Right renal pelvis (tissue), 4 donors: ENCODE measurements around the gene ZMYM4. TPM values are rescaled to one million over a fixed set of nuclear protein-coding genes. Genes with fewer than 3 reads are reported as not detected.

ENCODE experiments used
- DNase-seq, 4 donors: peaks; one replicate each; pipeline ENCODE4 v3.0.0-alpha.2; 2013; ENCODE audit warnings: low read depth in 4 of 4, low spot score in 3 of 4, missing footprints in 1 of 4
- polyA plus RNA-seq, 4 donors: library from polyadenylated mRNA; unstranded; fragments of 120-200 nt; gene quantifications; one replicate each; pipeline ENCODE4 v1.2.1, GENCODE V29; 2013; ENCODE audit not compliant: insufficient read length in 4 of 4

Gene ZMYM4
- polyA plus RNA-seq, 4 donors, result 64.0 to 80.3 (median 77.3) TPM

DNA sequence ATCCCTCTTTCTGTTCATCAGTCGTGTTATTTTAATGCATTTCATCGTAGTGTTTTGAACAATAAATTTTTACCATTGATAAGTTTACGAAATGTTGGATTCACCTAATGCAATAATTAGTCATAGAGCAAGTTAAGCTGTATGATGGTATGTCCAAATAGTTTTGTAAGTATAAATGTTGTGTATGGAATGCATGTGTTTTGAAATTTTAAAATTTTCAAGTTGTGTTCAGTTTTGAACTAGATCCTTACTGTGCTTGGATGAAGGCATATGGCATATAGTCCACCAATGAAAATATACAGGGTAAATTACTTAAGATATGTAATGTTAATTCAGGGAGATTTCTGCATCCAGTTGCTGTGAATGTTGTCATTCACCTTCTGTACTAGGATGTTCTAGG is 2.3 kb downstream of the ZMYM4 start:
- DNase-seq, result no peak

DNA sequence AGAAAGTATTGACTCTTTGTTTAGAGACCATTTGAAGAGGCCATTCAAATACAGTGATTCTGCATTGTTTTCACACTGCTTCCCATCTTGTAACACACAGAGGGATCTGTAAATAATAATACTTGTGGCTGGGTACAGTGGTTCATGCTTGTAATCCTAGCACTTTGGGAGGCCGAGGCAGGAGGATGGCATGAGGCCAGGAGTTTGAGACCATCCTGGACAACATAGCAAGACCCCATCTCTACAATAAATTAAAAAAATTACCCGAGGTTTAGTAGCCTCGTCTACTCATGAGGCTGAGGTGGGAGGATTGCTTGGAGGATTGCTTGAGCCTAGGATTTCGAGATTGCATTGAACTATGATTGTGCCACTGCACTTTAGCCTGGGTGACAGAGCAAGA is 5.7 kb downstream of the ZMYM4 start:
- no peak for DNase-seq

DNA sequence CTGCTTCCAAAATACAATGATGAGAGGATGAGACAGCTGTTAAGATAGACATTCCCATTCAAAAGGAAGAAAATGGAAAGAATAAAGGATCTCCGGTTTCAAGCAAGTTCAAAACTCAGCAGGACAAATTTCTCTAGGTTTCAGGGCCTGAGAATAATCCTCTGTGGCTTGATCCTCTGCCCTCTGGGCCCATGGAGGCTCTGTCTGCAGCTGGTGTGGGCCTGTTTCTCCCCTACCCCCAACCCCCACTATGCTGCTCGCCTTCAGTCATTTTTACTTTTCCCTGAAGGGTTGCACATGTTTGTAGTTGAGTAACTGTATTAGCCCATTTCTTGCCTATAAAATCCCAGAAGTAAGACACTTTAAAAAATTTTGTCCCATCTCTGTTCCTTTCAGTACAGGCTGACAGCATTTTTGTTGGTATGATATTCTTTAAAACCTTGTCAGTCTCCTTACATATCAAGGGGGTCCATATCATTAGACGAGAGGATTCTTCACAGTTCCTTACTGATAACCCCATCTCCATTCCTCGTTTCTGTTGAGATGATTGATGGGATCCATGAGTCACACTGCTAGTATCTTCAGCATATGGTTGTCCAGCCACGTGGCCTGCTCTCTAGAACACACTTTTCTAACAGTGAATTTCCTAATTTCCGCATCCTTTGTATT is 10.5 kb downstream of the ZMYM4 start:
- DNase-seq, result no peak

DNA sequence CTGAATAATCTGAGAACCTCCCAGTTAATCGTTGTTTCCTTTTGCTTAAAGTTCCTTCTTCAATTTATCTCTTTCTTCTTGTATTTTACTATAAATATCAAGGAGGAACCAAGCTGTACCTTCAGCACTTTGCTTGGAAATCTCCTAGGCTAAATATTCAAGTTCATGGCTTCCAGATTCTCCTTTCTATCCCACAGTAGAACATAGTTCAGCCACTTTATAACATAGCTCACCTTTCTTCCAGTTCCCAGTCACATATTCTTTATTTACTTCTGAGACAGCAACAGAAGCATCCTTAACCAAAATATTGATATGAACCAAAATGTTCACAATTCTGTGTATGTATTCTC is 11.0 kb downstream of the ZMYM4 start:
- no peak for DNase-seq

DNA sequence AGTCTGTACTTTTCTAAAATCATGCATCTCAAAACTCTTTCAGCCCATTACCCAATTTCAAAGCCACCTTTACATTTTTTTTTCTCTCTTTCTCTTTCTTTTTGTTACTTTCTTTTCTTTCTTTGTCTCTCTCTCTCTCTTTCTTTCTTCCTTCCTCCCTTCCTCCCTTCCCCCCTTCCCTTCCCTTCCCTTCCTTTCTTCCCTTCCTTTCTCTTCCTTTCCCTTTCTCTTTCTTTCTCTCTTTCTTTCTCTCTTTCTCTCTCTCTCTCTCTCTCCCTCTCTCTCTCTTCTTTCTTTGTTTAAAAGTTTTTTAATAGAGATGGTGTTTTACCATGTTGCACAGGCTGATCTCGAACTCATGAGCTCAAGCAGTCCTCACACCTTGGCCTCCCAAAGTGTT is 11.5 kb downstream of the ZMYM4 start:
- no peak for DNase-seq

DNA sequence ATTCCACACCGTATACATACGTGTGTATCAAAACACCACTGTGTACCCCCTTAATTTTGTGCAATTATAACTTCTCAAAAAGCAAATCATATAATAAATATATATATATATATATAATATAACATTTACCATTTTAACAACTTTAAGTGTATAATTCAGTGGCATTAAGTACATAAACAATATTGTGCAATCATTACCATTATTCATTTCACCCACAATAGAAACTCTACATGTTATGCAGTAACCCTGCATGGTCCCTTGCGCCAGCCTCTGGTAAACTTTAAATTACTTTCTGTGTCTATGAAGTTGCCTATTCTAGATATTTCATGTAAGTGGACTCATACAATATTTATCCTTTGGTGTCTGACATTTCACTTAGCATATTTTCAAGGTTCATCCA is 13.1 kb downstream of the ZMYM4 start:
- no peak for DNase-seq

DNA sequence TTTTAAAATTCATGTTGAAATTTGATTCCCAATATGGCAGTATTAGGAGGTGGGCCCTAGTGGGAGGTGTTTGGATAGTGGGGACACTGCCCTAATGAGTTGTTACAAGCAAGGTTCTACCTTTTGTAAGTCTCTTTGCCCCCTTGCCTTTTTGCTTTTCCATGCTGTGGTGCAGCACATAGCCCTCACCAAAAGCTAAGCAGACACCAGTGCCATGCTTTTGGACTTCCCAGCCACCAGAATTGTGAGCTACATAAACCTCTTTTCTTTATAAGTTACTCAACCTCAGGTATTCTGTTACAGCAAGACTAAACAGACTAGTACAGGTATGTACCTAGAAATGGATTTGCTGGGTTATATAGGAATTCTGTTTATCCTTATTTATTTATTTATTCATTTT is 13.7 kb downstream of the ZMYM4 start:
- DNase-seq, result no peak

DNA sequence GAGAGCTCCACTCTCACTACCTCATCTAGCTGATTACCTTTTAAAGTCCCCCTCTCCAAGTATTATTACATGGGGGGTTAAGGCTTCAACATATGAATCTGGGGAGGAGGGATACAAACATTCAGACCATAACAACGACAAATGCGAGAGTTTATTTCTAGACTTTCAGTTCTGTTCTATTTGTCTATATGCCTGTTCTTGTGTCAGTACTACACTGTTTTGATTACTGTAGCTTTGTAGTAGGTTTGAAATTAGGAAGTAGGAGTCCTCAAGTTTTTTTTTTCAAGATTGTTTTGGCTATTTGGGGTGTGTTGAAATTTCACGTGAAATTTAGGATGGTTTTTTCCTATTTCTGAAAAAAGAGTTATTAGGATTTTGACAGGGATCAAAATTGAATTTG is 16.3 kb downstream of the ZMYM4 start:
- DNase-seq, result no peak

DNA sequence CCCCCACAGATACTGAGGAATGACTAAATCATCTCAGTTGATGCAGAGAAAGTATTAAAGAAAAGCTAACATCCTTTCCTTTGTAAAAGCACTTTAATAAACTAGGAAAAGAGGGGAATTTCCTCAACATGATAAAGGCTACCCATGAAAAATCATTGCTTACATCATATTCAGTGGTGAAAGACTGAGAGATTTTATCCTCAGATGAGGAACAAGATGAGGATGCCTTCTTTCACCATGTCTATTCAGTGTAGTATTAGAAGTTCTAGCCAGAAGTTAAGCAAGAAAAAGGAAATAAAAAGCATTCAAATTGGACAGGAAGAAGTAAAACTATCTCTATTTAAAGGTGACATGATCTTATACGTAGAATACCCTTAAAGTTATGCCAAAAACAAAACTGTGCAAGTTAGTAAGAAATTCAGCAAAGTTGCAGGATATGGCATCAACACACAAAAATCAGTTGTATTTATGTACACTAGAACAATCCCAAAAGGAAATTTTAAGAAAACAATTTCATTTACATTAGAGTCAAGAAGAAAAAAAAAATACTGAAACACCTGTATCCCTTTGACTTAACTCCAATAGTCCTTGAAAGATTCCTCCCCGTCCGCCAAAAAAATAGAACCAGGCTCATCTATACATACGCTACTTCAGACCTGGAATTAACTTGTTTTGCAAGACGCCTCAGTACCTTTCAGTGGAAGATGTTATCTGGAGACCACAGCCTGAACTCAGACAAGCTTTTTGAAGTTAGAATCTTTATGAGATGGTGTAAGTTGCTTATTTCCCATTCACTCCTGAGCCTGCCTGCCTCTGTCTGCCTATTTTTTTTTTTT is 17.5 kb downstream of the ZMYM4 start:
- DNase-seq, result no peak

DNA sequence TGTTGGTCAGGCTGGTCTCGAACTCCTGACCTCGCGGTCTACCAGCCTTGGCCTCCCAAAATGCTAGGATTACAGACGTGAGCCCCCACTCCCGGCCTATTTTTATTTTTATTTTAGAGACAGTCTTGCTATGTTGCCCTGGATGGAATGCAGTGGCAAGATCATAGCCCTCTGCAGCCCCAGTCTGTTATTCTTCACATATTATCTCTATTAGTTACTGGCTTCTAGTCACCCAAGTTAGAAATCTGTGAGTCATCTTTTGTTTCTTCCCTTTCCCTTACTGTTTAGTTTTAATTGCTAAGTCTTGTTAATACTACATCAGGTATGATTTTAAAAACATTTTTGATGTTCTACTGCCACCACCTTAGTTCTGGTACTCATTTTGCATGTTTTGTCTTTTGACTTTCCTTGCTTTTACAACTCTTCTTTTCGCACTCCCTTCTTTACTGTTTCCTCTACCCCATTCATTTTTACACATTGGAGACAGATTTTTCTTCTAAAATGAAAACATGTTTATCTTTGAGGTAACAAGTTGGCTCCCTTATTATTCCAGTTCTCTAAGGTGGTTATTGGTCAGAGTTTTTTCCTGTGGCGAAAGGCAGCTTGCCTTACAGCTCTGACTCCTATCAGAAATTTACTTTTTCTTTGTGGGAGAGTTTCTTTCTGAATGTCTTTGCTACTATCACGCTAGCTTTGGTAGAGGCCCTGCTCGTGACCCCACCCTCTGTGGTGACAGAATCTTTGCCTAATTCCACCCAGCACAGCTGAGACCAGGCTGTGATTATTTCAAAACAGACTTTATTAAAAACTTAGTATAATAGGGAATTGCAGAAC is 19.5 kb downstream of the ZMYM4 start:
- DNase-seq, result no peak

DNA sequence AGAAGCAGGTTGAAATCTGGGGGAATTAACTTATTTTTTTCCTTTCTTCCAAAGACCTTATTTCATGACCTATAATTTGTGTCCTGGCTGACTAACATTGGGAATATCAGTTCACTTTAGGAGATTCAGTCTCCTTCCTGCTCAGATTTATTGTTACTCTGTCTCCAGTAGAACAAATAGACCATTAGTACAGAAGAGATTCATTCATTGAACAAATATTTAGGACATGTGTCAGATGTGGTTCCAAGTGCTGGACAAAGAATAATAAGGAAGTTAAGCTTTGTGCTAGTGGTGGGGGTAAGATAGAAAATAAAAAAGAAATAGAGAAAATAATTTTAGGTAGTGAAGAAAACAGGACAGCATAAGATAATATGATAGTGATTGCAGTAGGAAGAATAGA is 20.3 kb downstream of the ZMYM4 start:
- no peak for DNase-seq

DNA sequence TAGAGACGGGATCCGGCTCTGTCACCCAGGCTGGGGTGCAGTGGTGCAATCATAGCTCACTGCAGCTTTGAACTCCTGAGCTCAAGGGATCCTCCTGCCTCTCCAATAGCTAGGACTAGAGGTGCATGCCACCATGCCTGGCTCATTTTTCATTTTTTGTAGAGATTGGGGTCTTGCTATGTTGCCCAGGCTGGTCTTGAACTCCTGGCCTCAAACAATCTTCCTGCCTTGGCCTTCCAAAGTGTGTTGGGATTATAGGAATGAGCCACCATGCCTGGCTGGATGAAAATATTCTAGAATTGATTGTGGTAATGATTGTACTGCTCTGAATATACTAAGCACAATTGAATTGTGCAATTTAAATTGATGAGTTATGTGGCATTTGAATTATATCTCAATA is 21.9 kb downstream of the ZMYM4 start:
- no peak for DNase-seq

DNA sequence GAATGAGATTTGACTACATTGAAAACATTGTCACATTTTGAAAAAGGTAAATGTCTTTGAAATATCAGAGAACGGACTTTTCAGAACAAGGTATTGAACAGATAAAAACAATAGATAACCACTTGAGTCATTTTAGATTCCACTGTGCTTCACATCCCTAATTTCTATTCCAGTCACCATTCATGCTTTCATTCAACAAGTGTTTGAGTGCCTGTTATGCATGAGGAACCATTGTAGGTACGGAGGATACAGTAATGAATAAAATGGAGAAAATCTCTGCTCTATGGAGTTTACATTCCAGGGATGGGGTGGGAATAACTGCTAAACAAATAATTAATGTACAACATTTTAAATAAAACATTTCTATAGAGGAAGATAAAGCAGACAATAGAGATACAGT is 26.3 kb downstream of the ZMYM4 start:
- DNase-seq, result no peak

DNA sequence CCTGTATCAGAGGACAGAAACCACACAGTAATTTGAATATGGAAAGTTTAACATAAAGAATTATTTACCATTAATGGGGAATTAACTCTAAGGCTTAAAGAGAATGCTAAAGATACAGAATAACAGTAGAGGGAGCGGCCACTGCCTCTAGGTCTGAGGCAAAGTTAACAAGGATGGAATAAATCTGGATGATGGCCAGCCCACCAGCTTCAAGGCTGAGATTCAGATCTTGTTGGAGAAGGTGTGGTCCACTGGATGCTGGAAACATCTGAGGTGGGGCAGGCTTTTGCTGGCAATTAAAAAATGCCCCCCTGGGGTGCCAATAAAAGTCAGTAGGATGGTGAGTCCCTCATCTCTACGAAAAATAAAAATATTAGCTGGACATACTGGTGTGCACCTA is 29.4 kb downstream of the ZMYM4 start:
- DNase-seq, result no peak

DNA sequence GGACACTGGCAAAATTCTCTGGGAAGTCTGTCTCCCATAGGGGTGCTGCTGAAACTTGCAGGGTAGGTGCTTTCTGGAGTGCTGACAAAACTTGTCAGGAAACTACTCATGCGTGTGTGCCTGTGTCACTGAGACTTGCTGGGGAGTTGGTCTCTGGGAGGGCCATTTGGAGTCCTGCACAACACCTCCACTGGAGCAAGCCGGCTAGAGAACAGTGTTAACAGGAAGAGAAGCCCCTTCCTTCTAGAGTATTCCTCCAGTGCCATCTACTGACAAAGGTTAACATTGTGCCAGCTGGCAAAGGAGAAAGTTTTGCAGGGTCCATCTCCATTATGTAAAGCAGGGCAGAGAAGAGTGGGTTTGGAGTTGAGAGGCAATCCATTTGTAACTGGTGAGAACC is 30.0 kb downstream of the ZMYM4 start:
- DNase-seq, result peak; percentile 13 to 45 (median 29)

DNA sequence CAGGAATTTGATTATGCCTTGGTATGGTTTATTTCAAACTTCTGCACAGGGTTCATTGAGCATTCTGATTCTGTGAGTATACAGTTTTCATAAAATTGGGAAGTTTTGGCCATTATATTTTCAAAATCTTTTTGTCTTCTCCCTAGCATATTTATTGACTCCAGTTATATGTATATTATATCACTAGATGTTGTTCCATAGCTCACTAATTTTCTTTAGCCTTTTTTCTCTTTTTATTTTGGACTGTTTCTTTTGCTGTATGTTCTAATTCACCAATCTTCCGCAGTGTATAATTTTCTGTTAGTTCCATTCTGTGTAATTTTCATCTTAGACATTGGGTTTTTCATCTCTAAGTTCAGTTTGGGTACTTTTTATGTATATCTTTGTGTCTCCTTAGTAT is 31.9 kb downstream of the ZMYM4 start:
- no peak for DNase-seq

DNA sequence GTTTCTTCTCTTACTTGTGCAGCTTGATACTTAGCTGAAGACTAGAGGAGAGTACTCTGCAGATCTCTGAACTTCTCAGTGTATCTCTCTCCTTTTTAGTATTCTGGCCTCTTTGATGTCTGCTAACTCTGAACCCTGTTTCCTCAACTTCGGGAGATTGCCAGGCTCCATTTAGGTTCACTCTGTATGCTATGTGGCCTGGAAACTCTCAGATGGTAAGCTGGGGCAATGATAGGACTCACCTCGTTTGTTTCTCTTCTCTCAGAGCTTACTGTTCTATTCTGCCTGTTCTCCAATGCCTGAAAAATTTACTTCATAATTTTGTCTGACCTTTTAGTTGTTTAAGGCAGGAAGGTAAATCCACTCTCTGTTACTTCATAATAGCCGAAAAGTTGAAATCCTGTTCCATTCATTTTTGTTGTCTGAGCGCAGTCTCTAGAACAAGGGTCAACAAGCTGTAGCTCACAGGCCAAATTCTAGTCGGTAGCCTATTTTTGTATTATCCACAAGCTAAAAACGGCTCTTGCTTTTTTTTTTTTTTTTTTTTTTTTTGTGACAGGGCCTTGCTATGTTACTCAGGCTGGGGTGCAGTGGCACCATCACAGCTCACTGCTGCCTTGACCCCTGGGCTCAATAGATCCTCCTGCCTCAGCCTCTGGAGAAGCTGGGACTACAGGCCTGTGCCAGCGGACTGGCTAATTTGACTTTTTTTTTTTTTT is 33.3 kb downstream of the ZMYM4 start:
- no peak for DNase-seq

DNA sequence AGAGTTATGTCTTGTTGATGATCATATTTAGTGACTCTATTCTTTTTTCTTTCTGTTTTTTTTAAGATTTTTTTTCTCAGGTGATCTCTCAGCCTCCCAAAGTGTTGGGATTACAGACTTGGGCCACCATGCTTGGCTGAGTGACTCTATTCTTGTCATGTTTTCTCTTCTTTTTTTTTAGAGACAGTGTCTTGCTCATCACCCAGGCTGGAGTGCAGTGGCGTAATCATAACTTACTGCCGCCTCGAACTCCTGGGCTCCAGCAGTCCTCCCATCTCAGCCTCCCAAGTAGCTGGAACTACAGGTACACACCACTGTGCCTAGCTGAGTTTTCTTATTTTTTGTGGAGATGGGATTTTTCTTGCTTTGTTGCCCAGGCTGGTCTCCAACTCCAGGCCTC is 36.9 kb downstream of the ZMYM4 start:
- DNase-seq, result no peak

DNA sequence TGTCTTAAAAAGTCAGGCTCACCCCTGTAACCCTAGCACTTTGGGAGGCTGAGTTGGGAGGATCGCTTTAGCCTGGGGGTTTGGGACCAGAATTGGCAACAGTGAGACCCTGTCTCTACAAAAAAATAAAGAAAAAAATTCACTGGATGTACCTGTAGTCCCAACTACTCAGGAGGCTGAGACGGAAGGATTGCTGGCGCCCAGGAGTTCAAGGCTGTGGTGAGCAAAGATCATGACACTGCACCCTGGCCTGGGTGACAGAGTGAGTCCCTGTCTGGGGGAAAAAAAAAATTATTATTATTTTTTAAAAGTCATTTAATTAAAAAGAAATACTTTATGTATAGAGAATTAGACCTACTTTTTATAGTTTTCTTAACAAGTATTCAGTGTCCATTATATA is 47.1 kb downstream of the ZMYM4 start:
- DNase-seq, result no peak

DNA sequence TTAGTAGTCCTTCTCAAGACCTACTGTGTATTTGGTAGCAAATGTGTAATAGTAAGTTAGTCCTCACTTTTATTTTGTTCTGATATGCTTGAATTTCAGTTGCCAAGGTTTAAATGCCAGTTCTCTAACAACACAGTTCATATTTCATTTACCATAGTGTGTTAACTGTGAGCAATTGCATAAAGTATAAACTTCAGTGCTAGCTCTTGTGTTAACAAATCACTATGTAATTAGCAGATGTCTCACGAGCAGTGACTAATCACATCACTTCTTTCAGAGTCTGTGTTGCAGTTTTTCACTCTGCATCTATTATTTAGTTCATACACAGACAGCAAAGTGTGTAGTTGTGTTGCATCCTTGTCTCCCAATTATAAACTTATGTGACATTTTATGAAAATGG is 47.8 kb downstream of the ZMYM4 start:
- no peak for DNase-seq
